H1 (cell line): ENCODE results near the gene ENTPD8. TPM values are rescaled to one million over a fixed set of nuclear protein-coding genes. Genes with fewer than 3 reads are reported as not detected.

Experiments used
- CTCF ChIA-PET: fragments of 300-600 bp; sonication (Branson Sonifier 250); formaldehyde crosslinking; loops from one replicate; lab custom pipeline; 2021; ENCODE audit not compliant: partially characterized antibody; lab: Charles Lee
- POLR2A ChIA-PET: fragments of 300-600 bp; sonication (Branson Sonifier 250); formaldehyde crosslinking; loops from one replicate; lab custom pipeline; 2021; ENCODE audit warnings: inconsistent platforms; ENCODE audit not compliant: partially characterized antibody; lab: Charles Lee
- DNase-seq, 2 experiments: peaks; one replicate each; pipeline versions ENCODE4 v3.0.0 to v3.0.0-alpha.2; 2010 to 2022; ENCODE audit warnings: low spot score in 2 of 2, low read depth in 1 of 2, mixed read lengths in 1 of 2
- FAIRE-seq: peaks from 2 replicates; lab custom pipeline; 2011; peaks lifted over from hg19 to GRCh38; lab: Jason Lieb, UNC
- H2AFZ ChIP-seq: 2 replicates; pipeline ENCODE4 v1.8.1; 2012; ENCODE audit warnings: low read length, inconsistent platforms
- H2AK5ac ChIP-seq: 2 replicates; pipeline ENCODE4 v1.6.1; 2013; ENCODE audit warnings: low read depth, low read length
- H2BK120ac ChIP-seq: replicated peaks from 2 replicates; pipeline ENCODE3; 2013; ENCODE audit warnings: low read depth, low read length, inconsistent platforms
- H2BK12ac ChIP-seq: 2 replicates; pipeline ENCODE4 v1.6.1; 2013; ENCODE audit warnings: low read depth, low read length
- H2BK15ac ChIP-seq: 2 replicates; pipeline ENCODE4 v1.6.1; 2013; ENCODE audit warnings: low read length
- H2BK20ac ChIP-seq: 2 replicates; pipeline ENCODE4 v1.6.1; 2013; ENCODE audit warnings: low read length
- H2BK5ac ChIP-seq: 2 replicates; pipeline ENCODE4 v1.6.1; 2013; ENCODE audit warnings: low read depth, low read length
- H3K14ac ChIP-seq: 2 replicates; pipeline ENCODE4 v1.6.1; 2013; ENCODE audit warnings: inconsistent platforms; ENCODE audit not compliant: insufficient read length
- H3K18ac ChIP-seq: 2 replicates; pipeline ENCODE4 v1.6.1; 2013; ENCODE audit warnings: low read length; ENCODE audit errors: extremely low read depth
- H3K23ac ChIP-seq: 2 replicates; pipeline ENCODE4 v1.6.1; 2013; ENCODE audit warnings: inconsistent platforms; ENCODE audit not compliant: insufficient read length
- H3K23me2 ChIP-seq: 2 replicates; pipeline ENCODE4 v1.6.1; 2013; ENCODE audit warnings: low read depth, low read length
- H3K27ac ChIP-seq: 2 replicates; pipeline ENCODE4 v1.6.1; 2011; ENCODE audit warnings: low read depth, low read length, inconsistent platforms
- H3K27me3 ChIP-seq, 4 experiments: replicated peaks in 1 of 4; 1 replicate in 1 of 4; 2 replicates in 3 of 4; pipeline versions ENCODE4 v1.6.1 to v1.8.1; 2011 to 2013; ENCODE audit warnings: low read length in 3 of 4, mild to moderate bottlenecking in 3 of 4, inconsistent platforms in 2 of 4, mixed read lengths in 2 of 4, moderate library complexity in 1 of 4; ENCODE audit not compliant: control insufficient read depth in 3 of 4, insufficient read depth in 3 of 4; ENCODE audit errors: extremely low read depth in 1 of 4
- H3K36me3 ChIP-seq, 4 experiments: 2 replicates each; pipeline versions ENCODE4 v1.6.1 to v1.8.1; 2011 to 2013; ENCODE audit warnings: mild to moderate bottlenecking in 4 of 4, low read length in 3 of 4, moderate library complexity in 2 of 4, control low read depth in 1 of 4, inconsistent platforms in 1 of 4; ENCODE audit not compliant: insufficient read depth in 4 of 4, control insufficient read depth in 2 of 4
- H3K4ac ChIP-seq: replicated peaks from 2 replicates; pipeline ENCODE3; 2013; ENCODE audit warnings: low read length, low read depth, mixed read lengths, inconsistent platforms; ENCODE audit not compliant: insufficient read length
- H3K4me1 ChIP-seq, 4 experiments: replicated peaks in 1 of 4; 1 replicate in 1 of 4; 2 replicates in 3 of 4; pipeline versions ENCODE4 v1.6.1 to v1.8.1; 2011 to 2013; ENCODE audit warnings: low read length in 3 of 4, inconsistent platforms in 2 of 4, mixed read lengths in 1 of 4; ENCODE audit not compliant: insufficient read depth in 4 of 4, control insufficient read depth in 3 of 4
- H3K4me2 ChIP-seq, 2 experiments: 2 replicates each; pipeline versions ENCODE4 v1.6.1 to v1.8.1; 2011 to 2013; ENCODE audit warnings: low read depth in 2 of 2, low read length in 2 of 2, control low read depth in 1 of 2, inconsistent platforms in 1 of 2, mild to moderate bottlenecking in 1 of 2; ENCODE audit not compliant: insufficient read depth in 1 of 2
- H3K4me3 ChIP-seq, 4 experiments: fragments of 200-600, 300-600 bp in 1 of 4; sonication (generic), shearing (Covaris generic), sonication (Bioruptor Twin) in 1 of 4; 2 replicates each; pipeline versions ENCODE4 v1.5.1 to v1.8.1; 2011 to 2016; ENCODE audit warnings: low read length in 4 of 4, low read depth in 3 of 4, control low read depth in 2 of 4, inconsistent platforms in 2 of 4, mild to moderate bottlenecking in 2 of 4, mixed read lengths in 1 of 4, moderate library complexity in 1 of 4; ENCODE audit not compliant: insufficient read depth in 2 of 4; ENCODE audit errors: extremely low read depth in 1 of 4
- H3K56ac ChIP-seq: replicated peaks from 2 replicates; pipeline ENCODE3; 2013; ENCODE audit warnings: low read depth, mild to moderate bottlenecking, mixed read lengths, low read length, inconsistent platforms; ENCODE audit not compliant: insufficient read length
- H3K79me1 ChIP-seq: 2 replicates; pipeline ENCODE4 v1.6.1; 2013; ENCODE audit warnings: low read depth, low read length, control low read depth
- H3K79me2 ChIP-seq, 2 experiments: 2 replicates each; pipeline versions ENCODE4 v1.6.1 to v1.8.1; 2012 to 2013; ENCODE audit warnings: low read length in 2 of 2, mild to moderate bottlenecking in 2 of 2, inconsistent platforms in 1 of 2; ENCODE audit not compliant: insufficient read depth in 2 of 2, control insufficient read depth in 1 of 2
- H3K9ac ChIP-seq, 4 experiments: replicated peaks in 1 of 4; 1 replicate in 1 of 4; 2 replicates in 3 of 4; pipeline versions ENCODE4 v1.6.1 to v1.8.1; 2011 to 2013; ENCODE audit warnings: low read depth in 3 of 4, low read length in 3 of 4, control low read depth in 2 of 4, mild to moderate bottlenecking in 2 of 4, moderate library complexity in 2 of 4, inconsistent platforms in 1 of 4; ENCODE audit errors: extremely low read depth in 1 of 4
- H3K9me3 ChIP-seq, 2 experiments: 2 replicates each; pipeline versions ENCODE4 v1.6.1 to v1.8.1; 2012 to 2013; ENCODE audit warnings: mild to moderate bottlenecking in 2 of 2, moderate library complexity in 2 of 2, control low read depth in 1 of 2, inconsistent platforms in 1 of 2, low read depth in 1 of 2, low read length in 1 of 2, mixed read lengths in 1 of 2; ENCODE audit not compliant: insufficient read depth in 2 of 2
- H4K20me1 ChIP-seq, 2 experiments: replicated peaks in 1 of 2; 2 replicates each; pipeline versions ENCODE3 to v1.8.1; 2011 to 2013; ENCODE audit warnings: inconsistent platforms in 2 of 2, low read length in 2 of 2, mild to moderate bottlenecking in 1 of 2; ENCODE audit not compliant: insufficient read depth in 2 of 2, control insufficient read depth in 1 of 2
- H4K5ac ChIP-seq: 2 replicates; pipeline ENCODE4 v1.6.1; 2013; ENCODE audit warnings: low read length, low read depth, mixed read lengths, inconsistent platforms; ENCODE audit not compliant: insufficient read length
- H4K8ac ChIP-seq: 2 replicates; pipeline ENCODE4 v1.8.0; 2013; ENCODE audit warnings: mild to moderate bottlenecking, moderate library complexity, low read length, inconsistent platforms; ENCODE audit not compliant: insufficient read depth; ENCODE audit errors: extremely low read depth
- H4K91ac ChIP-seq: replicated peaks from 2 replicates; pipeline ENCODE3; 2013; ENCODE audit warnings: low read length, mixed read lengths, inconsistent platforms; ENCODE audit not compliant: insufficient read length
- ASH2L ChIP-seq: fragments of 200-600, 300-600 bp; sonication (generic); IDR thresholded peaks from one replicate; pipeline ENCODE4 v1.7.1; 2017; ENCODE audit warnings: low read length
- ATF2 ChIP-seq: IDR thresholded peaks from 2 replicates; pipeline ENCODE4 v1.6.1; 2012; ENCODE audit warnings: low read length, inconsistent platforms
- BRCA1 ChIP-seq: IDR thresholded peaks from 2 replicates; pipeline ENCODE4 v1.6.1; 2012; ENCODE audit warnings: low read depth, low read length, improper control_type of control experiment
- EGR1 ChIP-seq: IDR thresholded peaks from 2 replicates; pipeline ENCODE4 v1.6.1; 2011; ENCODE audit warnings: low read depth, low read length, borderline replicate concordance
- EZH2 ChIP-seq: fragments of 200-600 bp; sonication (generic); IDR thresholded peaks from 2 replicates; pipeline ENCODE4 v1.7.1; 2012; ENCODE audit warnings: low read depth, mild to moderate bottlenecking, moderate library complexity, low read length, inconsistent platforms; ENCODE audit not compliant: severe bottlenecking
- HDAC2 ChIP-seq, 2 experiments: fragments of 300-600 bp in 1 of 2; sonication (generic) in 1 of 2; IDR thresholded peaks; 2 replicates each; pipeline ENCODE4 v1.6.1; 2011 to 2012; ENCODE audit warnings: low read depth in 2 of 2, low read length in 2 of 2, mild to moderate bottlenecking in 2 of 2, moderate library complexity in 2 of 2, borderline replicate concordance in 1 of 2, inconsistent platforms in 1 of 2
- HDAC6 ChIP-seq: IDR thresholded peaks from one replicate; pipeline ENCODE4 v1.7.1; 2012; ENCODE audit warnings: low read depth, mild to moderate bottlenecking, inconsistent platforms, low read length, moderate library complexity
- MAFK ChIP-seq: IDR thresholded peaks from 2 replicates; pipeline ENCODE4 v1.6.1; 2012; ENCODE audit warnings: low read depth, mild to moderate bottlenecking, improper control_type of control experiment, low read length
- POLR2A ChIP-seq, 2 experiments: IDR thresholded peaks; 1 replicate in 1 of 2; 2 replicates in 1 of 2; pipeline ENCODE4 v1.6.1; 2011; ENCODE audit warnings: low read depth in 2 of 2, low read length in 2 of 2, mild to moderate bottlenecking in 2 of 2; ENCODE audit errors: control extremely low read depth in 1 of 2
- SP4 ChIP-seq: IDR thresholded peaks from 2 replicates; pipeline ENCODE4 v1.6.1; 2012; ENCODE audit warnings: low read length, inconsistent platforms
- TBP ChIP-seq: IDR thresholded peaks from 2 replicates; pipeline ENCODE4 v1.6.1; 2011; ENCODE audit warnings: low read depth, low read length, improper control_type of control experiment
- WGBS, 2 experiments: shearing (Covaris generic) in 1 of 2; methylation state at CpG; one replicate each; pipeline versions ENCODE4 v1.1.6 to v1.1.7; 2013 to 2015; ENCODE audit warnings: low lambda C conversion rate in 2 of 2, mixed read lengths in 2 of 2, inconsistent platforms in 1 of 2, low coverage in 1 of 2, missing lambda C conversion rate in 1 of 2; ENCODE audit not compliant: insufficient replicate concordance in 2 of 2, insufficient coverage in 1 of 2, insufficient read length in 1 of 2; ENCODE audit errors: extremely low coverage in 1 of 2, missing lambda C conversion rate in 1 of 2; 5-methylcytosine and 5-hydroxymethylcytosine counted together
- polyA plus RNA-seq, 7 experiments: library from polyadenylated mRNA; depleted of rRNA in 3 of 7; stranded (reverse) in 5 of 7; unstranded in 2 of 7; fragments of >200 nt in 5 of 7; fragments of 200-250 nt in 2 of 7; gene quantifications; 1 replicate in 5 of 7; 2 replicates in 1 of 7; 4 replicates in 1 of 7; pipeline versions ENCODE4 v1.2.1 to v1.2.3, GENCODE V29; 2011 to 2013; ENCODE audit warnings: missing spikeins in 2 of 7, mixed read lengths in 2 of 7
- total RNA-seq: library from RNA; stranded (reverse); fragmentation: NEBNext Ultra II Directional; extraction: Animal tissue kit (Norgen Biotek cat#: 25700); gene quantifications from 2 replicates; pipeline ENCODE4 v1.2.1, GENCODE V29; 2021
- TF ChIP-seq, protein P1 (sequence below): IDR thresholded peaks from 2 replicates; pipeline ENCODE4 v1.6.1; 2012; ENCODE audit warnings: inconsistent platforms

The ENTPD8 gene
- total and polyA plus RNA-seq, 2 of the 8 experiments (the other 6 are each of a cell fraction or from before 2014, with no cell fraction given), result 0.48 to 0.51 TPM

- CTCF ChIA-PET, result interaction anchor here (1.3 to 2.1 kb wide), 4 partner anchors 10 to 98 kb away, joined by 3 to 6 read pairs (median 4); no protein-coding TSS in a partner anchor
- no peak overlapping the region for H3K14ac ChIP-seq
- no peak overlapping the region for H4K8ac ChIP-seq
- H3K79me2 ChIP-seq, result no peaks in the 10 kb centered on the region
- WGBS, 2 experiments, result 91% methylated on average over 23 of the region's 26 CpGs; no CpG with 5 or more reads in 1 of the 2 experiments
- no peak overlapping the region for H2BK15ac ChIP-seq
- peaks cover 0 to 5% of the 10 kb centered on the region in 2 experiments for H4K20me1 ChIP-seq
- no peak overlapping the region for H3K56ac ChIP-seq
- no peaks in the 10 kb centered on the region for H3K27me3 ChIP-seq
- no peak overlapping the region for H3K27ac ChIP-seq
- H3K23ac ChIP-seq, result no peak overlapping the region
- H4K91ac ChIP-seq, result no peak overlapping the region
- H2BK5ac ChIP-seq, result no peak overlapping the region
- no peak for FAIRE-seq
- H3K36me3 ChIP-seq, result no peaks in the 10 kb centered on the region
- DNase-seq, result no peak
- H2BK120ac ChIP-seq, result no peak overlapping the region
- H3K4me3 ChIP-seq, result no peak overlapping the region
- H3K9me3 ChIP-seq, result no peaks in the 10 kb centered on the region
- no peaks in the 10 kb centered on the region for H3K79me1 ChIP-seq
- H3K9ac ChIP-seq, result no peak overlapping the region
- no peak overlapping the region for H3K4ac ChIP-seq
- H4K5ac ChIP-seq, result no peak overlapping the region
- H2BK20ac ChIP-seq, result no peak overlapping the region
- H3K18ac ChIP-seq, result no peak overlapping the region
- POLR2A ChIA-PET, result interaction anchor here (1.4 kb wide), 1 partner anchor 13 kb away, joined by 3 read pairs; no protein-coding TSS in a partner anchor
- no peaks in the 10 kb centered on the region; a peak in 1 of 7 replicates for H3K4me1 ChIP-seq
- no peak overlapping the region for H3K4me2 ChIP-seq
- no peak overlapping the region for H2AK5ac ChIP-seq
- no peak overlapping the region for H2AFZ ChIP-seq
- H3K23me2 ChIP-seq, result no peaks in the 10 kb centered on the region
- no peak overlapping the region for H2BK12ac ChIP-seq
- no peak for TF ChIP-seq SP4
- TF ChIP-seq, protein P1, sequence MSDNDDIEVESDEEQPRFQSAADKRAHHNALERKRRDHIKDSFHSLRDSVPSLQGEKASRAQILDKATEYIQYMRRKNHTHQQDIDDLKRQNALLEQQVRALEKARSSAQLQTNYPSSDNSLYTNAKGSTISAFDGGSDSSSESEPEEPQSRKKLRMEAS, result no peak
- no peak for TF ChIP-seq HDAC6
- TF ChIP-seq ASH2L, result no peak
- TF ChIP-seq EGR1, result no peak
- TF ChIP-seq MAFK, result no peak
- no peak for TF ChIP-seq BRCA1
- TF ChIP-seq HDAC2 (IDR thresholded peaks at IDR 0.05; ENCODE audit: borderline replicate concordance in 1 of 2, low read depth in 2 of 2, low read length in 2 of 2), result no peak
- TF ChIP-seq TBP, result no peak
- TF ChIP-seq ATF2, result no peak
- no peak for TF ChIP-seq POLR2A (IDR thresholded peaks at IDR 0.05; ENCODE audit: control extremely low read depth in 1 of 2, low read depth in 2 of 2, low read length in 2 of 2)
- TF ChIP-seq EZH2, result no peak
These were observed 56.0 kb downstream of the ENTPD8 start for GRCh38 chr9:137385061-137385655.
